Choroid plexus epithelial cell (primary cell): ENCODE data around the gene CRYZL1.

Experiments used
- DNase-seq: peaks from one replicate; pipeline ENCODE4 v3.0.0-alpha.2; 2010; ENCODE audit warnings: low read depth
- H3K4me3 ChIP-seq: 2 replicates; pipeline ENCODE4 v1.5.1; 2011; ENCODE audit warnings: low read depth, mild to moderate bottlenecking, control low read depth, low read length, moderate library complexity
- TF ChIP-seq, protein P1 (sequence below): conservative IDR thresholded peaks from 2 replicates; pipeline ENCODE4 v1.5.1; 2011; ENCODE audit warnings: low read depth, mild to moderate bottlenecking, control low read depth, inconsistent platforms, low read length, moderate library complexity

The CRYZL1 gene

DNA sequence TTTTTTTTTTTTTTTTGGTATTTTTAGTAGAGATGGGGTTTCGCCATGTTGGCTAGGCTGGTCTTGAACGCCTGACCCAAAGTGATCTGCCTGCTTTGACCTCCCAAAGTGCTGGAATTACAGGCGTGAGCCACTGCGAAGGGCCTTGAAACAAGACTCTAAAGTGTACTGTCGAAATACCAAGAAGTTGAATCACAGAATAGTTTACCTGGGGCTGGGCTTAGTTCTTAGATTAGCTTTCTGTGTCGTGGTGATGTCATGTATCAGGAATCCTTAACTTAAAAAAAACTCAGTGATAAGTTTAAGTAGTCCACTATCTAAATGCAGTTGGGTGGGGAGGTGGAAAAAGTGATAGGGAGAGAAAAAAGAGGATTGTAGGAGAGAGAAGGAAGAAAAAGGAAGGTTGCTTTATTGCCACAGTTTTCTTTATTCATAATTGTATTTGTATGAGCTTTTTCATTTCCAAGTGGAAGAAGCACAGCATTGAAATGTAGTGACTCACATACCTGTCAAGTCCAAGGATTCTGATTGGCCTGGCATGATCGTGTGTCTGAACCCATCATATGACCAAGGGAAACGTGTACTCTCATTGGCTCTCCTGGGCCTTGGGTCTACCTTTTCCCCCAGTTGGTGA is 14.2 kb upstream of the CRYZL1 start:
- TF ChIP-seq, protein P1, sequence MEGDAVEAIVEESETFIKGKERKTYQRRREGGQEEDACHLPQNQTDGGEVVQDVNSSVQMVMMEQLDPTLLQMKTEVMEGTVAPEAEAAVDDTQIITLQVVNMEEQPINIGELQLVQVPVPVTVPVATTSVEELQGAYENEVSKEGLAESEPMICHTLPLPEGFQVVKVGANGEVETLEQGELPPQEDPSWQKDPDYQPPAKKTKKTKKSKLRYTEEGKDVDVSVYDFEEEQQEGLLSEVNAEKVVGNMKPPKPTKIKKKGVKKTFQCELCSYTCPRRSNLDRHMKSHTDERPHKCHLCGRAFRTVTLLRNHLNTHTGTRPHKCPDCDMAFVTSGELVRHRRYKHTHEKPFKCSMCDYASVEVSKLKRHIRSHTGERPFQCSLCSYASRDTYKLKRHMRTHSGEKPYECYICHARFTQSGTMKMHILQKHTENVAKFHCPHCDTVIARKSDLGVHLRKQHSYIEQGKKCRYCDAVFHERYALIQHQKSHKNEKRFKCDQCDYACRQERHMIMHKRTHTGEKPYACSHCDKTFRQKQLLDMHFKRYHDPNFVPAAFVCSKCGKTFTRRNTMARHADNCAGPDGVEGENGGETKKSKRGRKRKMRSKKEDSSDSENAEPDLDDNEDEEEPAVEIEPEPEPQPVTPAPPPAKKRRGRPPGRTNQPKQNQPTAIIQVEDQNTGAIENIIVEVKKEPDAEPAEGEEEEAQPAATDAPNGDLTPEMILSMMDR: no peak
- H3K4me3 ChIP-seq: no peak overlapping the region
- DNase-seq: peak; percentile 96

DNA sequence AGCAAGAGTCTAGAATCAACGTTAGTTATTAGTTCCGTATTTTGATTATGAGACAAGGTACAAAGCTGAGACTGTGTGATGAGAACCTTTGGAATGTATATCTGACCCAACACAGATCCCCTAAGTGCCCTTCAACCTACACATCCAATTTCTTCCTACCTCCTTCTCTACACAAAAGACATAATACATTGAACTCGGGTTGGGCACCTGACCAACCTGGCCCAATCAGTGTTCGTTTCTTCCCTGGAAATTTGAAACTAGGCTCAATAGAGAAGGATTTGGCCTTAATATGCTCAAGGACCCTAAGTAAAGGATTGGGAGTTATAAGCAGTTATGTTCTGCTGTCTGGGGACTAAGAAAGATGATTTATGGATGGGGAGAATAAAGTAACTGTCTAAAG is 12.9 kb upstream of the CRYZL1 start:
- no peak for DNase-seq

DNA sequence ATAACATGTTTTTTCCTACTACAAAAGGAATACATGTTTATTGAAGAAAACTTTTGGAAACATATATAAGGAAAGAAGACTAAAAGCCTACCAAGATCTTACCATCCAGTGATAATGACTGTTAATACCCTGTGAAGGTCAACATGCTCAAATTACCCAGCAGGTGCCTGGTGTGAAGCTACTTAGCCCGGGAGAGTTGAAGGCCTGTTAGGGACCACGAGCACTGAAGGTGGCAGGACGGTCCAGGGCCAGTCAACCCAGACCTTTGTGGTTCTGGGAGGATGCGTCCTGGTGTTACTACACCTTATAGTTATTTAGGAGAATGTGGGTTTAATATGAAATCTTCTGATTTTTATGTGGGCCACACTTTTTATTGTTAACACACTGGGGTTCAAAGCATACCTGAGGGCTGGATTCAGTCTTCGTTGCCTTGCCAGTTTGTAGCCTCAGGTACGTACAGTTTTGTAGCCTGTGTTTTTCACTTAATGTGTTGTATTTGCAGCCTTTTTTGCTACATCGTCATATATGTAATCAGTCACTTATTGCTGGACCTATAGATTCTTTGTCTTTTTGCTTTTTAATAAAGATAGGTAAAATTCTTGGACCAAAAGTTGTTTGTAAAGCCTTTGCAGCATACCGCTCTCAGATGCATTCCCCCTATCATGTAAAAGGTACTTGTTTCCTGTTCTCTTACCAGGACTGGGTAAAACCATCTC is 10.6 kb upstream of the CRYZL1 start:
- TF ChIP-seq, protein P1: no peak
- no peak for DNase-seq
- no peak overlapping the region for H3K4me3 ChIP-seq

More for the DNA sequence above, 12.9 kb upstream of the CRYZL1 start:
- TF ChIP-seq, protein P1: no peak
- no peak overlapping the region for H3K4me3 ChIP-seq

DNA sequence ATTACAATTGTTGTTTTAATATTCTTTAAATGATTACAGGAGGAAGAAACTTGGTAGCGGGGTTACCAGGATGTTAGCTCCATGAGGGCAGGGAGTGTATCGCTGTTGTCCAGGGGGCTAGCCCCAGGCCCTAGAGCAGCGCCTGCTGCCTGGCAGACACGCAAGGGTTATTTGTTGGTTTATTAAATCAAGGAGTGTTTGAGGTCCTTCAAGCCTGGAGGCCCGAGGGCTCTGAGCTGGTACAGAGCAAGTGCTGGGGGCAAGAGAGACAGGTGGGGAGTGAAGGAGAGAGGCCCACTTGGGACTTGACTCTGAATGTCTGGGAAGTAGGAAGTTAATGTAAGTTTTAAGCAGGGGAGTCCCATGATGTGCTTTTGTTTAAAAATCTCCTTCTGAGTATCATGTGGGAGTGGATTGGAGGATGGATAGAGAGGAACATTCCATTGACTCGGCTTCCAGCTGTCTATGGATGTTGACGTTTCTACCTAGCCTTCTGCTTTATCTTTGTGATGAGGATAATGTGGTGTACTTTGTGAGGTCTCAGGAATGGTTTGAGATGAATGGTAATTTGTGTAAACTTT is 9.5 kb upstream of the CRYZL1 start:
- TF ChIP-seq, protein P1: no peak
- no peak overlapping the region for H3K4me3 ChIP-seq
- peak; percentile 72 for DNase-seq

DNA sequence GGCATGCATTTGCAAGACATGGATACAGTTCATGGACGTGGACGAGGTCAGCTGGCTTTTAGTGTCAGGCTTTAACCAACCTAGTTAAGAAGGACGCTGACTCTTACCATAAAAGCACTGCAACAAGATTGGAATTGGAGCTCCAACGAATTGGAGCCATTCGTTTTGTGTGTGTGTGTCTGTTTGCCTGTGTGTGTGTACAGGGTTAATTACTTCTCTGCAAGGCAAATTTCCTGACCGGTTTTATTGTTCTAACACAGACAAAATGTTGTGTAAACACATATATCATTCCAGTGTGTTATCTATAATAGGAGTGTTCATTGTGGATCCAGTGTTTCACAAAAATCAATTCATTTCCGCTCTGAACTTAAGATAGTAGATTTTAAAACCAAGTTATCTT is 8.7 kb upstream of the CRYZL1 start:
- no peak overlapping the region for H3K4me3 ChIP-seq
- no peak for DNase-seq
- TF ChIP-seq, protein P1: no peak

DNA sequence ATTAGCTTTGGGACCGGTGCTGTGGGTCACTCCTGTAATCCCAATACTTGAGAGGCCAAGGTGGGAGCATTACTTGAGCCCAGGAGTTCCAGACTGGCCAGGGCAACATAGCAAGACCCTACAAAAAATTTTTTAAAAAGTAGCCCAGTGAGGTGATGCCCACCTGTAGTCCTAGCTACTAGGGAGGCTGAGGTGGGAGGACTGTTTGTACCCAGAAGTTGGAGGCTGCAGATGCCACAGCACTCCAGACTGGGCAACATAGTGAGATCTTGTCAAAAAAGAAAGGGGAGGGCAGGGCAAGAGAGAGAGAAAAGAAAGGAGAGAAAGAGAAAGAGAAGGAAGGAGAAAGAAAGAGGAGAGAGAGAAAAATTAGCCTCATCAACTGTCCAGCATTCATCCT is 7.0 kb upstream of the CRYZL1 start:
- no peak for DNase-seq
- TF ChIP-seq, protein P1: no peak
- no peak overlapping the region for H3K4me3 ChIP-seq

DNA sequence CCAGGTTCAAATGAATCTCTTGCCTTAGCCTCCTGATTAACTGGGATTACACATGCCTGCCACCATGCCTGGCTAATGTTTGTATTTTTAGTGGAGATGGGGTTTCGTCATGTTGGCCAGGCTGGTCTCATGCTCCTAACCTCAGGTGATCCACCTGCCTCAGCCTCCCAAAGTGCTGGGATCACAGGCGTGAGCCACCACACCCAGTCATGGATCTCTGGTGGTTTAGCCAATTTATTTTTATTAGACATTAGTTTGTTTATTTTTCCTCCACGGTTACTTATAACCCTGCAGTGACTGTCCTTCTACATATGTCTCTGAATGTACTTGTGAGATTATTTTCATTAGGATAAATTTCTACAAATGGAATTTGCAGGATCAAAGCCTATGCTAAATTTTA is 6.0 kb upstream of the CRYZL1 start:
- H3K4me3 ChIP-seq: no peak overlapping the region
- no peak for DNase-seq
- TF ChIP-seq, protein P1: no peak
